GM19468 (cell line): ENCODE measurements around the gene PMPCA.

Experiments used
- ATAC-seq: cut with Tn5 transposase; IDR thresholded peaks from one replicate; pipeline ENCODE4 v1.9.1; 2021; ENCODE audit warnings: mild to moderate bottlenecking, moderate library complexity, moderate number of reproducible peaks; ENCODE audit not compliant: unreplicated experiment; ENCODE audit errors: extremely low read depth

PMPCA gene

DNA sequence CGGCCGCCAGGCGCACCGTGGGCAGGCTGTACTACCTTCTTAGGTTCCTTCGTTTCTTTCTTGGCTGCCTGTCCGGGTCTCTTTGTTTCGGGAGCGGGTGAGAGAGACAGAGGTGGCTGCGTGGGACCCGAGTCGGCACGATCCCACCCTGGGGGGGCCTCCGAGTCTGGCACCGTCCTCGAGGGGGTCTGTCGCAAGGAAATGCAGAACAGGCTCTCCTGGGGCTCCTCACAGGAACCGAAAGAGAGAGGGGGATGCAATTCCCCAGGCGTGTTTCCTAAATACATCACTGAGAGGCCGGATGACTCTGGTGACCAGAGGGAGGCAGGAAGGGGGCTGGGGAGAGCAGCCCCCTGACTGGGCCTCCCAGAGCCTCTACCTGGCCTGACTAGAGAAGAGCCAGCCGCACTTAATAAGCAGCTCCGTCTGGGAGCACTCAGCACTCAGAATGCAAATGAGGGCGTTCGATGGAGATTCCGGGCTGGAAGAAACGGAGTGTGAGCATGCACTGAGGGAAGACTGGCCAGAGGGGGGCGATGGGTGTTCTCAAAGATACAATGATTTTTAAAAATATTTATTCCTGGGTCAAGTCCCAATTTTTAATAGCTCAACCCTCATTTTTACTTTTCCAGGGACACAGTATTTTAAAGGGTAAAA, 40.9 kb downstream of the PMPCA start:
- ATAC-seq, result no peak

DNA sequence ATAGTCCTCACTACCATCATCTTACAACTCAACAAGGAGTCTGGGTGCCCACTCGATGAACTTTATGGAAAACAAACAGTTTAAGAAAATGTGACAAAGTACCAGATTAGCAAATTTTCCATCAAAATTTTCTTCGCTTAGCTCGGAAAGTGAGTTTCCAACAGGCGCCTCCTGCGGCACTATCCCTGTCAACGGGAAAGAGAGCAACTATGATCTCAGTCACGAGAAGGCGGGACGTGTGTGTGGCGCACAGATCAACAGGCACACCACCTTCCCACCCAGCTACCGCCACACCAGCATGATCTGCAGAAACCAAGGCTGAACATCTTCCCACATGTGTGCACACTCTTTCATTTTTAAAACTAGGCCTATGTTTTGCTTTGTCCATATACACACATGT, 42.9 kb downstream of the PMPCA start:
- ATAC-seq, result no peak

DNA sequence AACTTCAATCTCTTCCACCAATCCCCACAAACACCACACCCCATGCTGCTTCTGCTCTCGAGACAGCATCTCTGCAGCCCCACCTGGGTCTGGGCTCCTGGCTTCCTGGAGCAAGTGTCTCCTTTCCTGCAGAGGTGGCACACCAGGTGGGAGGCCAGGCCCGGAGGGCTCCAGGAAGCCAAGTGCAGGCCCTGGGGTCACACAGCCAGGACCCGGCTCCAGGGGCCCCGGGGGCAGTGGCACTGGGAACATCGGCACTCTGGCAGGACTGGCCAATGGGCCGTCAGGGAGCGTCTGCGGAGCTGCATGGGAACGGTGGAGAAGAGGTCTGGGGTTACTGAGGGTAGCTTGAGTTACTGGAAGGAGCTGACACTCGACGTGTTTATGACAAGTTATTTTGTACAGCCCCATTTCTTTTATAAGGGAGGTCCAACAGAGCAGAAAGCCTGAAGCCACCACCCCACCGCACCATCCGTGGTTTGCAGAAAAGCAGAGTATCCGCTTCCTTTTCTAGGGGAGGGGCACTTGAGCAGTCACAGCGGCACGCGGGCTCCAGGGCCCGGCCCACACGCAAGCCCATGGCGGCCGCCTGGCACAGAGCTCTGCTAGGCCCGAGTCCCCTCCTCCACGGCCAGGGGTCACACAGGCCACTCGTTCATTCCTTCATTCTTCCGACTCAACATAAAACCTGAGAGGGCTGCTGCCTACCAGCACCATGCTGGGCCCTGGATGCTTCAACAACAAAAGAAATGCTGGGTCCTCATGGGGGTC, 43.8 kb downstream of the PMPCA start:
- ATAC-seq, result no peak

DNA sequence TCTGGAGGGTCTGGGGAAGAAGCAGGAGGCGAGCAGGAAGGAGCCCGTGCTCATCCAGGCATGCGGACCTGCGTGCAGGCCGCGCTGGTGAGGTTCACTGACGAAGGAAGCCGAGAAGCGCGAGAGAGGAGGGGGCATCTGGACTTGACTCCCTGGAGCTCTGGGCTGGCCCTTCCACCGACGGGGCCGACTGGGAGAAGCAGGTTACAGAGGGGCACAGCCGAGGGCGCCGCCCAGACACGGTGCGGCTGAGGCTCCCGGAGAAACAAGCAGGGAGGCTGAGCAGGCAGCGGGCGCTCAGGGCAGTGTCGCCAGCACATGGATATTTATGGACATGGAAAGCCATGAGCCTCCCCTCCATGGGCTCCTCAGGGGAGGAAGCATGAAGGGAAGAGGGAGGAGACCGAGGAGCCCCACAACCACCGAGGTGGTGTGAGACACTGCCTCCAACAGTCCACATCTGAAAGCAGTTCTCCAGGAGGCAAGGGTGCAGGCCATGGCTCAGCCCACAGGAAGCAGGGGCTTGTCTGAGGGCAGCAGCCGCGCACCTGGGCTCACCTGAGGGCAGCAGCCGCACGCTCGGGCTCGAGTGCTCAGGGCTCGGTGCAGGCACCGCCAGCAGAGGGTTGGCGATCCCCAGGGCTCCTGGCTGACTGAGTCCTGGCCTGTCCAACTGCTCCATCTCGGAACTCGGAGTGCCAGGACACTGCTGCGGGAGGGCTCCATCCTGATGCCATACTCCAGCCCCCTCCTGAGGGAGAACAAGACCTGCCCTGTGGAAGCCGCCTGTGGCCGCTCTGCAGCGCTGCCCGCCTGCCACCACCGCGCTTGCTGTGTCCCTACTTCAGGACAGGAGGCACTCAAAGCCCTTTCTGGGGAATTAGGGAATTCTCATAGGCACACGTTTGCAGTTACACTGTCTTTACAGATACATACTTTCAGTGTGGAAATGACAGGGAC, 44.9 kb downstream of the PMPCA start:
- no peak for ATAC-seq

DNA sequence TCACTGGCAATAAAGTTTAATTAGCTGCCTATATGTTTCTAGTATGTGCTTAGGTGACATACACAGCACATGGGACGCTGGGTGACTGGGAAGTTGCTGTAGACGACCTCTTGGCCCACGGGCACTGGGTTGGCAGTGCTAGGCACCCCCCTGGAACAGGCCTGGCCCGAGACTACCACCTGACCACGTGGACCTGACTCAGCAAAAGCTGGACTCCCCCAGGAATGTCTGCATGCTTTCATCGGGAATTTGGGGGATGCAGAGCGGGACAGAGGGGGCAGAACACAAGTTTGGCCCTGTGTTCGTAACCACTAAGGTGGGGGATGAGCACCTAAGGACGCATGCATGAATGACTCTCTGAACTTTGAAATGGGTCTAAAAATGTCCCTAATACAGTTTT, 45.8 kb downstream of the PMPCA start:
- no peak for ATAC-seq

DNA sequence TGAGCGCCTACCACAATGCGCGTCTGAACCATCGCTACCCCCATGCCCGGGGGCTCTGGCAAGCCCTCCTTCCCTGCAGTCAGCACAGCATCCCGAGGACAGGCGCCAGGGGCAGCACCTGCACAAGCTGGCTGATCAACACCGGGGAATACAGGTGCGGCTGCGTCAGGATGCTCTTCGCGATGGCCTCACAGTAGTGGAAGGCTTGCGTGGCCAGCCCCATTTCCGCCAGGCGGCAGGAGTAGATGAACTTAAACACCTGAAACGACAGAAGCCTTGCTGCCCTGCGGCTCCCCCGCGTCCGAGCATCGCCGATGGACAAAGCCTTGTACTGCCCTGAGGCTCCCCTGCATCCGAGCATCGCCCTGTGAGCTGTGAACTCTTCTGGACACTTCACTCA, 46.9 kb downstream of the PMPCA start:
- ATAC-seq, result no peak

DNA sequence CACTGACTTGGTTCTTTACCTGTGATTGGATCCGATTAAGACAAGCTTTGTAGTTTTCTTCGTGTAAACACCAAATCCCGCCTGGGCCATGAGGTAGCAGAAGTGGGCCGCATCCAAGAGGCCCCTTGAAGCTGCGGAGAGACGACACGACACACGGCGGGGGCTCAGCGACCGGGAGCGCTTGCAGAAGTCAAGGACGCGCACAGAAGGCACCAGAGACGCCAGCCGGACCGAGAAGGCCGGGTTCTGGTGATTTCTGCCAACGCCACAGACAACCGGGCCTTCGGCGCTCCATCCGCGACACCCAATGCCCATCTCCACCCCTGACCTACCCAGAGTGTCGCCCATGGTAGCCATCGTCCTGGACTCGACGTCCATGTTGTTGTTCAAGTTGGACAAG, 49.0 kb downstream of the PMPCA start:
- no peak for ATAC-seq

DNA sequence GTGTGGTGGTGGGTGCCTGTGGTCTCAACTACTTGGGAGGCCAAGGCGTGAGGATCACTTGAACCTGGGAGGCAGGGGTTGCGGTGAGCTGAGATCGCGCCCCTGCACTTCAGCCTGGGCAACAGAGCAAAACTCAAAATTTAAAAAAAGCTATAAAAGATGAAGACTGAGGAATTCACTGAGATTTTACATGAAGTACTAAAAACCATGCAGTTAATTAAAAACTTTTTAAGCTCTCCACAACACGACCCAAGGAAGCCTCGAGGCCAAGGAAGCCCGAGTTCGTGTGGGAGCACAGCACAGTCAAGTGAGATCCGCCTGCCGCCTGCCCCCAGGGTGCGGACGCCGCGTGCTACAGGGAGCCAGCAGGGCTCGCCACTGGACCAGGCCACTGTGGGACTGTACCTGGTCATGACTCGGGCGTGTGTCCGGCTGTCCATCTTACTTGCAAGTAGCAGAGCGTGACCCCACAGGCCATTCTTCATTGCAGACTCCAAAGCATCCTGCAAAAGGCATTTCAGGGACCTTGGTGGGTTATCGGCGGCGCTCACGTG, 50.4 kb downstream of the PMPCA start:
- ATAC-seq, result no peak

DNA sequence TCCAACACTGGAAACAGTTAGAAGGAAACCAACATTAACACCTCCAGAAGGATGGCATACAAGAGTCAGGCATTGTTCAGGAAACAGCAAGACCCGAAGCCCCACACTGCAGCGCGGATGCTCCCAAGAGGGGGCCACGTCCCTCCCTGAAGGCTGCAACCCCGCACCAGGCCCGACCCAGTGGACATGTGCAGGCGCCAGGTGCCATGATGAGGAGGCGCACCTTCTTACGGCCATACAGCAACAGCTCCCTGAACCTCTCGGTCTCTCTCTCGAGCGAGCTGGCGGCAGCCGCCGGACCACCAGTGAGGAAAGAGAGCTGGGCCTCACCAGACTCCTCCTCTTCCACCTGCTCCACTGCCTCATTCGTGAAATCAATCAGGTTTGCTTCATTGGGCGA, 52.2 kb downstream of the PMPCA start:
- ATAC-seq, result no peak

DNA sequence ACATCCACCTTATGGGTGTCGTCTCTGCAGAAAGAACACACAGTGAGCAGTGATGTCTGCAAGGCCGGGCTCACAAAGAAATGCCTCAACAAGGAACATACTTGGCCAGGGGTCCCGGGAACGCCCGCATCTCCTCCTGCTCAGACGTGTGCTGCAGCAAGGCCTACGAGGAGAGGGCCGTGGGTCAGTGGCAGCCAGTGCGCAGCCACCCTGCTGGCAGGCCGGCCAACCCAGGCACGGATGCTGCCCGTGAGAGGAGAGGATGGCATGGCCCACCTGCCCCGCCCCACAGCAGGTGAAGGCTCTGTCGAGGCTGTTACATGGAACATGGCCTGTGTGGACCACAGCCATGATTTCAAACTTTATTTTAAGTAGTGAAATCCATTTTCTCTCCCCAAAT, 53.1 kb downstream of the PMPCA start:
- ATAC-seq, result no peak

DNA sequence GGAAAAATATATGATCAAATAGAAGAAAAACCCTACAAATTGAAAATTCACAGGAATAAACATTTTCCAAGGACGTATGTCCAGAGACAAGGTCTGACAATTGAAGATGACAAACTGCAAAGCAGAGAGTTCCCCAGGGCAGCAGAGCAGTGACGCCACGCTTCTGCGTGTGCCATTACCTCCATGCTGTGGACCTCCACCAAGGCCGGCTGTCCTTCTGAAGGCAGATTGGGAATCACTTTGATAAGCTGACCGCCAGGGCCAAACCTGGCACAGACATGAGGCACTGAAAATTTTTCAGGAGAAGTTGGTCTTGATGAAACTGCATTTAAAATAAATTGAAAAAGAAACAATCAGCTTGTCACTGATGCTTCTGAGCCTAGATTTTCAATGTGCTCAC, 53.8 kb downstream of the PMPCA start:
- no peak for ATAC-seq

DNA sequence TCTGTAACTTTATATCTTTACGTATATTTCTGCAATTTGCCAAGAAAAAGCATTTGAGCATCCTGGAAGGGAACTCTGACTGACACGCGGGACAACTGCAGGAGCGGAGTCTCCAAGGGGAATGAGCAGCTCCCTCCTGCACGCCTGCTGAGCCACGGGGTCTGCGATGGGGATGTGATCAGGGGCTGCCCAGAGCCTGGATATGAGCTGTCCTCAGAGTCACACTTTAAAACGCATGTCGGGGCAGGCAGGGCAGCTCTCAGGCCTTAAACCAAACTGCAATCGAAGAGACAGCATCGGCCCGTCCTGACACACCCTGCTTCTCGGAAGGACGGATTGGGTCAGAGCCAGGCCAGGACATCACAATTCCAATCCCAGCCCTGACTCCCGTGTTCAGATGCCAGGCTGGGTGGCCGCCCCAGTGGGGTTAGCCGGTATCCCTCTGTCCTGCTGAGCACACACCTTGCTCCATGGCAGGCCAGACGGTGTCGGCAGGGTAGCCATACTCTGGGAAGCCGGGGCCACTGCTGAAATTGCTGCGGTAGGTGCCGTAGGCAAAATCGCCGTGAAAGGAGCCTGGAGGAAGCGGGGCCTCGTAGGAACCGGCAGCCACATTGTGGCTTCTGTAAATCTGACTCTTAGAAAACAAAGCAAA, 55.2 kb downstream of the PMPCA start:
- ATAC-seq, result no peak

DNA sequence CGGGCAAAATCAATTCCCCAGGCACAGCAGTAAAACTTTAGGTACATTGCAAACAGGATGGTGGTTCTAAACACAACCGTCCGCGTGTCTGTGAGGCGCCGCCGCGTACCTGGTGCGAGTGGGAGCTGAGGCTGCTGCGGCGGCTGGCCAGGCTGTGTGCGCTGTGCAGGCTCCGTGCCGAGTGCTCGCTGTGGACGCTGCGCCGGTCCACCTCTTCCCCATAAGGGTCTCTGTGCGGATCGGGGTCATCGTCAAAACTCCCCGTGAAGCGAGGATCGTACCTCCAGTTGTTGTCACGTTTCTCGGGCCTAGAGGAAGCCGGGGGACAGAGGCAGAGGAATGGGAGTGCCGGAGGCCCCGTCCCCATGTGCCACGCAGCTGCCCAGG, 55.7 kb downstream of the PMPCA start:
- ATAC-seq, result no peak

DNA sequence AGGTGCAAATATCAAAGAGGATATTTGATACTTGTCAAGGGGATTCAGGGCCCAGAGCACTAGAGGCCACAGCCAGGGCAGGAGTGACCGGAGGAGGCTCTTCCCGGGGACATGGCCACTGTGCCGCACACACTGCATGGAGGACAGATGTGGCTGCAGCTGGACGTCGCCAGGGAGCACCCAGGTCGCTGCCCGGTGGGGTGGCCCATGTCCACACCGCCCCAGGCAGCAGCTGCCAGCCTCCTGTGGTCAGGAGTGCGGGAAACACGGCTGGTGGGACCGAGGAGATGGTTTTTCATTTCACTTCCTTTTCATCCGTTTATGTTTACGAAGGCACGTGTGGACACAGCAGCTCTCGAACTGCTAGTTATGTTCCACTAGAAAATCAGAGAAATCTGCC, 57.3 kb downstream of the PMPCA start:
- no peak for ATAC-seq

DNA sequence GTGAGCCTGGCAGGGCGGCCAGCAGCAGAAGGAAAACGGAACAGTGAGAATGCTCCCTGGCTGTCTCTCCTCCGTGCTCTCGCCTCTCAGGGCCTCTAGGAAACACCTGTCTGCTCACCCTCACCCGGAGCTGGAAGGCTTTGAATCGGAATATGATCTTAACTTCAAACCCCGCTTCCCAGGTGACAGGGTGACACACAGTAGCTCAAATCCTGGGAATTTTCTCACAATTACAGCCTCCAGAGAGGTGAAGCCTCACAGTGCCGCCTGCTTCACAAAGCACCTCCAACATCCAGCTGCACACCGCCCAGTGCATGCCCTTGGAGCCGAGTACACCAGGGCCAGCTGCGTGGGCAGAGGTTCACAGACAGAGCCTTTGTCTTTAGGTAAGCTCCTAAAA, 59.9 kb downstream of the PMPCA start:
- ATAC-seq, result no peak

DNA sequence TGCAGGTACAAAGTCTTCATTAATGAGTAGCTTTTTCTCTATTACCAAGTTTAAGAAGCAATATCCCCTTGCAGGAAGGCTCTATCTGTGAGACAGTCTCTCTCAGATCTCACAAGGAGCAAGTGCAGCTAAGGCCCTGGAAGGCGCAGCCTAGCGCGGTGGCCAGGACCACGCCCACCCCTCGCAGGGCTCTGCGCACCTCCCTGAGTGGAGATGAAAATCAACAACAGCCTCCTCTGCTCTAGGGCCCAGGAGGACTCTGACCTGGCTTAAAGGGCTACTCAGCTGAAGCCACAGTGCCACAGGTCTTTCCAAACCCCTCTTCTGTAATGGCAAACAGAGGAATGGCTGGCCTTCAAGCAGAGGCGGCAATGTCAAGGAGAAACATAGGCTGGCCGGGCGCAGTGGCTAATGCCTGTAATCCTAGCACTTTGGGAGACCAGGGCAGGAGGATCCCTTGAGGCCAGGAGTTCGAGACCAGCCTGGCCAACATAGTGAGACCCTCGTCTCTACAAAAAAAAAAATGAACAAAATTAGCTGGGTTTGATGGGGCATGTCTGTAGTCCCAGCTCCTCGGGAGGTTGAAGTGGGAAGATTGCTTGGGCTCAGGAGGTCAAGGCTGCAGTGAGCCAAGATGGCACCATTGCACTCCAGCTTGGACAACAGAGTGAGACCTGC, 60.5 kb downstream of the PMPCA start:
- ATAC-seq, result no peak

DNA sequence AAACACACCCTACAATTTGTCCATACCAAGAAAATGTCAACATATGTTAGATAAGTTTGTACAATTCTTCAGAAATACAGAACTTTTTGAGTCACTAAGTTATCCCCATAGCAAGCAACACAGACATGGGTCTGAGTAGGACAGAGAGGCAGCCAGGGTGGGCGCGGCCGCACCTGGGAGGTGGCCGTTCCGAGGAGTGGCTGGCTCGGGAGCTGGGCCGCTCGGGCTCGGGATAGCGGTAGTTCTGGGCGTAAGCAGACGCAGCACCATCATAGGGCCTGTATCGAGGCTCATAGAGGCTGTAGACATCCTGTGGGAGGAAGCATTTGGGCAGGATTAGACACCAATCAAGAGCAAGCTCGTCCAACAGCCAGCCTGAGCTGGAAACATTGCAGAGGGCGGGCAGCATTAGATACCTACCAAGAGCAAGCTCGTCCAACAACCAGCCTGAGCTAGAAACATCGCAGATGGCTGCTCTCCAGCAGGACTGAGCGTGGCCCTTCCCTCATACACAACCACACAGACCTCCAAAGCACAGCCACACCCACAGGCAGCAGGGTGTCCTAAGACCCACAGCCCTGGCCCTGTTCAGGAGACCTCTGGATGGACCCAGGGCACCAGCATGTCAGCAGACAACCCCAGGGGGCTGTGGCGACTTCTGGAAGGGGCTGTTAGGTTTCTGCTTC, 61.5 kb downstream of the PMPCA start:
- no peak for ATAC-seq

DNA sequence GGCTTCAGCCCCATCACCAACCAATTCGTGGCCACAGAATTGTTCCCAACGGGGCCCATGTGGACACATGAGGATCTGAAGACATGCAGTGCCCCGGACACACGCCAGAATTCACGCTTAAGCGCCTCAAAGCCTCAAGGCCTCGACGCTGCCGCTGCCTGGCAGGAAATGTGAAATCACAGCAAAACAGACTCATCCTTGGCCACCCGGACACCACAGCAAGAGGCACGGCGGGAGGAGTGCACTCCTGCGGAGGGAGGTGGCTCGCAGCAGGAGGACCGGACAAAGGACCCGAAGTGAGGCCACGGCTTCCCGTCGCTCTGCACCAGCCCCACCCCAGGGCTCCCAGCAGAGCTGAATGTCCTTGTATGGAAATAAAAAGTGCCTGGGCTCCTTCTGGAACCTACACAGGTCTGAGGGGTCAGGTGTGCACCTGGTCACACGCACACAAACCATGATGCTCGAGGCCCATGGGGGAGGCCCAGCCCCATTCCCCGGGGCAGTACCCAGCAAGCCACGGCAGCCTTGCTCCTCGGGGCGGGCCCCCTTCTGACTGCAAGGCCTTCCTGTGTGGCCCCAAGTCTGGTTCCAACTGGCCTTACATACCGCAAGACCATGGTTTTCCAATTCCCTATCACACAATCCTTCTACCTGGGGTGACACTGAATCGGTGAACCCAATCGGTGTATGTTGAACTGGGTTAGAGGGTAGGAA, 62.3 kb downstream of the PMPCA start:
- ATAC-seq, result no peak

DNA sequence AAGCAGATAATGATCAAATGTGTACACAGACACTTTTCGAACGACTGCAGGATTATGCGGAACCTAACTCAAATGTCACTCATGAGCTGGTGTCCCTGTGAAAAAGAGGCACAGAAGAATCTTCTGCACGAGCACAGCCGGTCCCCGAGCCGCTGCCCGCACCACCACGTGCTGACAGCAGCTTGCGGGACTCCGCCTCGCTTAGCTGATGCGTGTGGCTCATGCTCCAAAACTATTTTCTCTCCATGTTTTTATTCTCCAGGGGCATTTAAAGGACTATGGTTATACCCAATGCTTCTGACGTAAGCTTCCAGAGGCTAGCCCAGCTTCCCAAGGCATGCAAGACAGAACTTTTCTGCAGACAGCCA, 62.9 kb downstream of the PMPCA start:
- ATAC-seq, result no peak
